ENCODE measurements around the gene KLHL12.
"Not testable (repeated sequence)": the region's sequence is repeated elsewhere in the genome, so short reads cannot be mapped to it uniquely, and the experiment has no call there.

The KLHL12 gene

DNA sequence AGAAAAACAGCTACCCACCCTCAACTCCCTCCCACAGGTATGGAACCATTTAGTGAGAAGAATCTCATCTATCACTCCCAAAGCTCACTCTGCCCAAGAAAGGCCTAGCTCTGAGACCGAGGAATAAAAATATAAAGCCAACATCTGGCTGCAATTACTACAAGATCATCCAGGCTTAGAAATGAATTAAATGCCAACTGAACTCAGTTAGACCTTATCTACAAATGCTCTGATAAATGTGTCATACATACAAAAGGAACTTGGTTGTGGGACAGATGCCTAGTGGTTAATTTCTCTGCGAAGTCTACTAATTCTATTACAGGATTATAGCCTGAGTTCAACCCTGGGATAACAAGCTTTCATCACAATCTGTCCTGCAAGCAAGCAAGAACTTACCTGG, 24.4 kb upstream of the KLHL12 start:
- no peak for DNase-seq (ENCODE audit: low read depth, low spot score)

DNA sequence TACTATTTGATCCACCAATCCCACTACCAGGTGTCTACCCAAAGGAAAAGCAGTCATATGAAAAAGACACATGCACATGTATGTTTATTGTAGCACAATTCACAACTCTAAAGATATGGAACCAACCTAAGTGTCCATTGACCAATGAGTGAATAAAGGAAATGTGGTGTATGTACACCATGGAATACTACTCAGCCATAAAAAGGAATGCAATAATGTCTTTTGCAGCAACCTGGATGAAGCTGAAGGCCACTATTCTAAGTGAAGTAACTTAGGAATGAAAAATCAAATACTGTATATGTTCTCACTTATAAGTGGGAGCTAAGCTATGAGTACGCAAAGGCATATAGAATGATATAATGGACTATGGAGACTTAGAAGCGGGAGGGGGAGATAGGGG, 18.4 kb upstream of the KLHL12 start:
- DNase-seq (ENCODE audit: low read depth, low spot score), result no peak

DNA sequence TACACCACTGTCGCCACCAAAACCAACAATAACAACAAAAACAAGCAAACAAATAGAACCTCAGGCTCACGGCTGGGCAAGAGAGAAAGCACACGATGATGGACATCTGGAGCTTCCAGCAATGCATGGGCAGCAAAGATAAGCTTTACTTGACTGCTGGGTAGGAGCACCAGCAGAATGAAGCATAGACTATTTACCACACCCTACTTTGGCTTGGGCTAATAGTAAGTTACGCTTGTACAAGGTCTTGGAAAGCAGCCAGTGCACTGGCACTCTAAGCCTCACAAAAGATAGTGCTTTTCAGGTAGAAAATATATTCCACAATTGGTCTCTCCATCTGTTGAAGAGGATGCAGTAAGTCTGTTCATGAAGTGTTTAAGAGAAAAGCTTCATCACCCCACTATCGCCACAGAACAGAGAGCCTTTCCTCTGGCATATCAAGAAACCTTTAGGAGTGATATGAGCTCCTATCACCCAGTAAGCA, 17.4 kb upstream of the KLHL12 start:
- DNase-seq (ENCODE audit: low read depth, low spot score), result no peak

DNA sequence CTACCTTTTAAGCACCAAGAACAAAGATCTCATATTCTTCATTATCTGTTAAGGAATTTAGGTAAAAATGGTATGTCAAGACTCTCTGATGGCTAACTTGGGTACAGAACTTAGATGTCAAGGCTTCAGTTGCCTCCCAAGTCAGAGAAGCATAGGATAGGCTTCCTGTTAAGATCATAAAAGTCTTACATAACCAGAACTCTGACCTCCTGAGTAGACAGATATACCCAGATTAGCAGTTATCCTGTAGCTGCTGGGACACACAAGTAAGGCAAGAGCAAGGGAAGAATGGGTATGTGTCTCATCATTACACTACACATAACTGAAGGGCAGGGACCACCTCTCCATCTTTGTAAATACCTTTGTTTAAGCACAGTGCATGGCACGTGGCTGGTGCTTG, 15.4 kb upstream of the KLHL12 start:
- no peak for DNase-seq (ENCODE audit: low read depth, low spot score)

DNA sequence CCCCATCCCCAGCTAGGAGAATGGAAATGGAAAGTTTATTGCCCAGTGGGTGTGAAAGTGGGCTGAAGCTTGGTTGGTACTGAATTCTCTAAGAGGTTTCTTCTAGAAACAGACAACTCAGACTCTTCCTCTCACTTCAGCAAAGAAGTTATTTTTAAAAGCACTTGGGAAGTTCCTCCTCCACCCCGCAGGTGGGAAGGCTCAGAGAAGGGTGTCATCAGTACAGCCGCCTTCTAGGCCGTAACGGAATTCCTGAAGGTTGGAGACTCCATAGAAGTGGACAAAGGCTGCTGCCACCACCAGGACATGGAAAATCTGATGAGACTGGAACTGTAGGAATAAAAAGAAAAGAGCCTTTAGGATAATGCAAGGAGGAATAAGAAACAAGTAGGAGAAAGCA, 14.3 kb upstream of the KLHL12 start:
- no peak for DNase-seq (ENCODE audit: low read depth, low spot score)

DNA sequence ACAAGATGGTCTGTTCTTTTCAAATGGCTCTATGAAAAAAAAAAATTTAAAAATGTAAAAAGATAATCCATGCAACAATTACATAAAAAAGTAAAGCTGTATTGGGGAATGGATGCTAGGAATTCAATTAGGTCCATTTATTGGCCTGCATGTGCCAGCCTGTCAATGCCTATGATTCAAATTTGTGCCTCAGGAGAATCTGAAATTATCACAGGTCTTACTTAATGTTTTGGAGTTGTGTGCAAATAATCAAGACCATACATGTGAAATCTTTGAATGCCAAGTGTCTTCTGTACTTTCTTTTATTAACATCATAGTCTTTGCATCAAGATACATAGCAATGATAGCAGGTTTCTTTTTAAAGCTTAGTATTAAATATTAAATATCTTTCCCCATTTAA, 13.5 kb upstream of the KLHL12 start:
- no peak for DNase-seq (ENCODE audit: low read depth, low spot score)

DNA sequence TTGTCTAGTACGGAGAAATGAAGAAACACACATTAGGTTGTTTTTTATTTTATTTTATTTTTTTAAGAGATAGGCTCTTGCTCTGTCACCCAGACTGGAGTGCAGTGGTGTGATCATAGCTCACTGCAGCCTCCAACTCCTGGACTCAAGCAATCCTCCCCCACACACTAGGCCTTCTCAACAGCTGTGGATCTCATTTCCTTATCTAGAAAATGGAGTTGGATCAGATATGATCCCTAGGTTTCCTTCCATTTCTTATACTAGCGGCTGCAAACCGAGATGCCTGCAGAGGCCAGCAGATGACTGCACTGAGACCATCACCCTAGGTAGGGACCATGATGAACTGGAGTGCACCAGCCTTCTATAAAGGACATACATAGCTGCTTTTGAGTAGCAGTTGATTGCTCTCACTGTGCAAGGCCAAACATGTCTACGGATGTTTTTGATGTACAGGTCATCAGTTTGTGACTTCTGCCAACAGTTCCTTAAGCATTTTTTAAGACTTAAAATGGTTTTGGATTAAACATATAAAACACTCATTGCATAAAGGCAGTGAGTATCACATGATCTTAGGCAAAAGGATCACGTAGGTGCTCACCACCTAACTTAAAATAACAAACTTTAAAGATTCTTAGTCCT, 11.4 kb upstream of the KLHL12 start:
- DNase-seq (ENCODE audit: low read depth, low spot score), result no peak

DNA sequence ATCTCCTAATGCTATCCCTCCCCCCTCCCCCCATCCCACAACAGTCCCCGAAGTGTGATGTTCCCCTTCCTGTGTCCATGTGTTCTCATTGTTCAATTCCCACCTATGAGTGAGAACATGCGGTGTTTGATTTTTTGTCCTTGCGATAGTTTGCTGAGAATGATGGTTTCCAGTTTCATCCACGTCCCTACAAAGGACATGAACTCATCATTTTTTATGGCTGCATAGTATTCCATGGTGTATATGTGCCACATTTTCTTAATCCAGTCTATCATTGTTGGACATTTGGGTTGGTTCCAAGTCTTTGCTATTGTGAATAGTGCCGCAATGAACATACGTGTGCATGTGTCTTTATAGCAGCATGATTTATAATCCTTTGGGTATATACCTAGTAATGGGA, 9.4 kb upstream of the KLHL12 start:
- DNase-seq (ENCODE audit: low read depth, low spot score), result not testable (repeated sequence)

DNA sequence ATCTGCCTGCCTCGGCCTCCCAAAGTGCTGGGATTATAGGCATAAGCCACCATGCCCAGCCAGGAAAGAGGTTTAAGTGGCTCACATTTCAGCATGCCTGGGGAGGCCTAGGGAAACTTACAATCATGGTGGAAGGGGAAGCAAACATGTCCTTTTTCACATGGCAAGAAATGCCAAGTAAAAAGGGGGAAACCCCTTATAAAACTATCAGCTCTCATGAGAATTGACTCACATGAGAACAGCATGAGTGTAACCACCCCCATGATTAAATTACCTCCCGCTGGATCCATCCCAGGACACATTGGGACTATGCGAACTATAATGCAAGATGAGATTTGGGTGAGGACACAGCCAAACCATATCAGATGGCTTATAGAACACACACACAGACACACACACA, 8.8 kb upstream of the KLHL12 start:
- no peak for DNase-seq (ENCODE audit: low read depth, low spot score)

DNA sequence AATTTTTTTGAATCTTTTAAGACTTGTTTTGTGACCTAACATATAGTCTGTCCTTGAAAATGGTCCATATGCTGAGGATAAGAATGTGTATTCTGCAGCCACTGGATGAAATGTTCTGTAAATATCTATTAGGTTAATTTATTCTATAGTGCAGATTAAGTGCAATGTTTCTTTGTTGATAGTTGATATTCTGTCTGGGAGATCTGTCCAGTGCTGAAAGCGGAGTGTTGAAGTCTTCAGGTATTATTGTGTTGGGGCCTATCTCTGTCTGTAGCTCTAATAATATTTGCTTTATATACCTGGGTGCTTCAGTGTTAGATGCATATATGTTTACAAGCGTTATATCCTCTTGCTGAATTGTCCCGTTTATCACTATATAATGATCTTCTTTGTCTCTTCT, 7.7 kb upstream of the KLHL12 start:
- no peak for DNase-seq (ENCODE audit: low read depth, low spot score)

DNA sequence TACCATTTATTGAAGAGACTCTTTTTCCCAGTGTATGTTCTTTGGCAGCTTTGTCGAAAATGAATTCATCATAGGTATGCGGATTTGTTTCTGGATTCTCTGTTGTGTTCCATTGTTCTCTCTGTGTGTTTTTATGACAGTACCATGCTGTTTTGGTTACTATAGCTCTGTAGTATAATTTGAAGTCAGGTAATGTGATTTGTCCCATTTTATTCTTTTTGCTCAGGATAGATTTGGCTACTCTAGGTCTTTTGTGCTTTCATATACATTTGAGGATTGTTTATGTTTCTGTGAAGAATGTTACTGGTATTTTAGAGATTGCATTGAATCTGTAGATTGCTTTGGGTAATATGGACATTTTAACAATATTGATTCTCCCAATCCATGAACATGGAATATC, 5.4 kb upstream of the KLHL12 start:
- no peak for DNase-seq (ENCODE audit: low read depth, low spot score)

DNA sequence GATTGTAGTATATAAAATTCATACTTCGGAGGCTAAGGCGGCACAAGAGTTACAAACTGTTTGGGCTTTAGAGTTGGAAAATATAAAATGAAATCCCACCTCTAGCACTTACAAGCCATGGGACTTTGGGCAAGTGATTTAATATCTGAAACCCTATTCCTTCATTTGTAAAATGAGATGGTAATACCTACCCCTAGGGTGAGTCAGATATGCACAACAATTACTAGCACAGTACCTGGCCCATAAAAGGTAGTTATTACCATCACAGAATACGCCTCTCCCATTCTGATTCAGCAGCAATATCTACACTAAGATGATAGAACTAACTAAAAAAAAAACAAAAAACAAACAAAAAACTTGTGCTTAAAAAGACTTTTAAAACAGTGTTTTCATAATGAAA, 3.5 kb downstream of the KLHL12 start:
- no peak for DNase-seq (ENCODE audit: low read depth, low spot score)

DNA sequence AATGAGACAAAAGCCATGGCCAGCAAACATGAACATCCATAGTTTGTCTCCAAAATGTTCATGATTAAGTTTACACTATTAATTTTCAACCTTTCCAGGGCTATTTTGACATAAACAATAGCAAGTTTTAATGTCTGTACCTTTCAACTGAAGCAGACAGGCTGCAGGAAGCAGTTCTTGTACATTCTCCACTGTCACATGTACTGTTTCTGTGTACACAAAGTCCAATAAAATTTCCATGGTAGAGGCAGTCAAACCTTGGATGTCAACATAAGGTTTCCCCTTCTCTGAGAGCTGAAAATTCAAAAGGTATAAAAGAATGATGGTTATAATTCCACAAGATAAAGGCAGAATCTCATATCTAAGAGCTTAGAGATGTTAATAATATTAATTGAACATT, 7.4 kb downstream of the KLHL12 start:
- no peak for DNase-seq (ENCODE audit: low read depth, low spot score)

DNA sequence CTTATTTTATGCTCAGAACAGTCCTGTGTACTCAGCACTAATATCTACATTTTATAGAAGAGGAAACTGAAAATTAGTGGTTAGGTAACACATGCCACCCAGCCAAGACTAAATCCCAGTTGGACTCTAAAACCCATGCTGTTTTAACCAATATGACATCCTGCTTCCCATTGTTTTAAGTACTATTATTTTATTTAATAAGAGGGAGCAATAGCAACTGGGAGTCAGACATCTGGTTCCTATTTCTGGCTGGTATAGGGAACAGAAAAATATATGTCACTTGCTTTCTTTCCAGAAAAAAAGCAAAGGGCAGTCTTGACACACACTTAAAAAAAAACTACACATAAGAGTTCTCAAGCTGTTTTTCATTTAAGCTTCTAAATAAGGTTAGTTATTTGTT, 11.9 kb downstream of the KLHL12 start:
- no peak for DNase-seq (ENCODE audit: low read depth, low spot score)

DNA sequence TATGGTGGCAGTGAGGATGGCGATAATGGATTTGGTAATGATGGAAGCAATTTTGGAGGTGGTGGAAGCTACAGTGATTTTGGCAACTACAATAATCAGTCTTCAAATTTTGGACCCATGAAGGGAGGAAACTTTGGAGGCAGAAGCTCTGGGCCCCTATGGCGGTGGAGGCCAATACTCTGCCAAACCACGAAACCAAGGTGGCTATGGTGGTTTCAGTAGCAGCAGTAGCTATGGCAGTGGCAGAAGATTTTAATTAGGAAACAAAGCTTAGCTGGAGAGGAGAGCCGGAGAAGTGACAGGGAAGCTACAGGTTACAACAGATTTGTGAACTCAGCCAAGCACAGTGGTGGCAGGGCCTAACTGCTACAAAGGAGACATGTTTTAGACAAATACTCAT, 14.6 kb downstream of the KLHL12 start:
- DNase-seq (ENCODE audit: low read depth, low spot score), result not testable (repeated sequence)

DNA sequence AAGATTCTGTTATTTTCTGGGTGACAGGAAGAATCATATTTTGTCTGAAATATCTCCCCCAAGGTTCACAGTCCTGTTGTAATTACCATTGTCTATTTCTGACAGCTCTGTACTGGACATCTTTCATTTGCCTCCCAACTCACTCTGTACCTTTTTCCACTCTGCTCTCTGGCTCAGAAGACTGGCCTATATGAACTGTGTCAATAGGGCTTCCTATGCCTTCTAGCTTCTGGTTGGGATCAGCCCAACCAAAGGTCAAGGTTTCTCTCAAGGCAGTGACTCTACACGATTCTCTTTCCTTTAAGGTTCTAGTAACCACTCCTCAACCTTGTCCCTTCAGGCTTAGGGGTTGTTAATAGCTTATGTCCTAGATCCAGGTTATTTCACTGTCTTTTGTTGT, 17.5 kb downstream of the KLHL12 start:
- DNase-seq (ENCODE audit: low read depth, low spot score), result no peak

DNA sequence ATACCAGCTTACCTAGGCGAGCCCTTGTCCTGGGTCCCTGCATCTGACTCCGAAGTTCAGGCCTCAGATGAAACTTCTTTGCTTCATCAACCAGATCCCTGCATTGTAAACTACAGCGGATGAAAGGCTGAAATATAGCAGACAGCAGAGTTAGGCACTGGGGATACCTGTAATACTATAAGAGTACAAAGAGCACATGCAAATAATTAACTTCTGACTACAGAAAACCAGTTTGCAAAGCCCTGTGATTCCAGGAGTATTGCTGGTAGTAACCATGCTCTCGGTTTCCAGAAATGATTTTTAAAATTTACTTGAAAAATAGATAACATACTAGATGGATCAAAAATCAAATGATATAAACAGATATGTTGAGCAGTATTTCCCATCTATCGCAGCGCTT, 18.0 kb downstream of the KLHL12 start:
- no peak for DNase-seq (ENCODE audit: low read depth, low spot score)

DNA sequence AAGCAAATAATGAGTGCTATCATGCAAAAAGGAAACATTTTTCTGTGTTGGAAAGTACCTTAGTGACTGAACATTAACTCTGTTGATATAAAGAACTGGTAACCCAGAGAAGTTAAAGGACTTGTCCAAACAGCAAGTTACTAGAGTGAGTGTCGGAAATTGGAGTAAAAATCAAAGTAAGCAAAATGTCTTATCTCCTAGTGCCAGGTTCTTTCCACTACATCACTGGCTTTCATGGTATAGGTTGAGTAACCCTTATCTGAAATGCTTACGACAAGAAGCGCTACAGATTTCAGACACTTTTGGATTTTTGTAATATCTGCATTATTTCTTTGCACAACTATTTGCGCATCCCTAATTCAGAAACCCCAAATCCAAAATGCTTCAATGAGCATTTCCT, 21.7 kb downstream of the KLHL12 start:
- DNase-seq (ENCODE audit: low read depth, low spot score), result no peak

DNA sequence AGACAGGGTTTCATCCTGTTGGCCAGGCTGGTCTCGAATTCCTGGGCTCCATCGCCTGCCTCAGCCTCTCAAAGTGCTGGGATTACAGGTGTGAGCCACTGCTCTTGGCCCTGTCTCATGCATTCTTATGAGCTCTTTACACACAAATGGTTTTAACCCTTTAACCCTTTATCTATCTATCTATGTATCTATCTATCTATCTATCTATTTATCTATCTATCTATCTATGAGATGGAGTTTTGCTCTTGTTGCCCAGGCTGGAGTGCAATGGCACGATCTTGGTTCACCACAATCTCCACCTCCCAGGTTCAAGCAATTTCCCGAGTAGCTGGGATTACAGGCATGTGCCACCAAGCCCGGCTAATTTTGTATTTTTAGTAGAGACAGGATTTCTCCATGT, 23.2 kb downstream of the KLHL12 start:
- DNase-seq (ENCODE audit: low read depth, low spot score), result not testable (repeated sequence)

DNA sequence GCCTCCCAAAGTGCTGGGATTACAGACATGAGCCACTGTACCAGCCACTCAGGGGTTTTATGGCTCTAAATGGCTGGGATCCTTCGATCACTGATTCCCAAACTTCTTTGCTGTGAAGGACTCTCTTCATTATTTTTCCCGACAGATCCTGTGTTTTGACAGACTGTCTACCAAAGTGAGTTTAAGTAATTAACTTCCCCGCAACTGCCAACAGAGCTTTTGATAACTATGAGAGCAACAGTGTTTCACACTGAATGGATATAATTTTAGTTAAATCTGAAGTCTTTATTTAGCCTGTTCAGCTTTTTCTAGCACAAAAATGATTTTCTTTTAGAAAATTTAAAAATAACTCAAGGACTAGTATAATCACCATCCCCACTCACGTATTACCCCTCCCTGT, 25.5 kb downstream of the KLHL12 start:
- DNase-seq (ENCODE audit: low read depth, low spot score), result no peak

DNA sequence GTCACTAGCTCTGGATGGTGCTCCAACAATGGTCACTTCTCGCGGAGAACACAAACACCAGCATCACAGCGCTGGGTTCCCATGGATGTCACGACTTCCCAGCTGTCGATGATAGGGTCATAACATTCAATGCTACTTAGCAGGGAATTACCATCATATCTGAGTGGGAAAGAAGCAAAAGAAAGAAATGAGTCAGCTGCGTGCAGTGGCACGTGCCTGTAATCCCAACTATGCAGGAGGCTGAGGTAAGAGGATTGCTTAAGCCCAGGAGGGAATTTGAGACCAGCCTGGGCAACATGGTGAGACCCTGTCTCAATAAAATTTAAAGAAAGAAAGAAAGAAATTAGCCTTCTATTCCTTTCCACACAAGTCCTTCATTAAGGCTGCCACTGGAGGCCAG, 34.5 kb downstream of the KLHL12 start:
- DNase-seq (ENCODE audit: low read depth, low spot score), result no peak

DNA sequence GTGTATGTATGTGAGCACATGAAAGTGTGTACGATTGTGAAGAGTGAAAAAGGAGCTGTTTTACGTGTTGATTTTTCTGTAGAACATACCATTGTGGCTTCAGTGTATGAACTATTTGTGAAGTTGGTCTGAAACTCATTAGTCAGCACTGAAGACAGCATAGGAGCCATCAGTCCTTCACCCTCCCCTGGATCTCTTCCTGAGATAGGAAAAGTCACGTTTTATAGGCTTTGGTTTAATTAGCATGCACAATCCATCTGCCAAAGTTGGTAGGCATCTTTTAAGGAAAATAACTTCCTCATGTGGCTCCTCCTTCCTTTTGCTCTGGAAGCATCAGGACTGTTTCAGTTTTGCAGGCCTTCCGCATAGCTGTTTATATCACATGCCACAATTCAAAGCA, 36.6 kb downstream of the KLHL12 start:
- DNase-seq (ENCODE audit: low read depth, low spot score), result no peak

DNA sequence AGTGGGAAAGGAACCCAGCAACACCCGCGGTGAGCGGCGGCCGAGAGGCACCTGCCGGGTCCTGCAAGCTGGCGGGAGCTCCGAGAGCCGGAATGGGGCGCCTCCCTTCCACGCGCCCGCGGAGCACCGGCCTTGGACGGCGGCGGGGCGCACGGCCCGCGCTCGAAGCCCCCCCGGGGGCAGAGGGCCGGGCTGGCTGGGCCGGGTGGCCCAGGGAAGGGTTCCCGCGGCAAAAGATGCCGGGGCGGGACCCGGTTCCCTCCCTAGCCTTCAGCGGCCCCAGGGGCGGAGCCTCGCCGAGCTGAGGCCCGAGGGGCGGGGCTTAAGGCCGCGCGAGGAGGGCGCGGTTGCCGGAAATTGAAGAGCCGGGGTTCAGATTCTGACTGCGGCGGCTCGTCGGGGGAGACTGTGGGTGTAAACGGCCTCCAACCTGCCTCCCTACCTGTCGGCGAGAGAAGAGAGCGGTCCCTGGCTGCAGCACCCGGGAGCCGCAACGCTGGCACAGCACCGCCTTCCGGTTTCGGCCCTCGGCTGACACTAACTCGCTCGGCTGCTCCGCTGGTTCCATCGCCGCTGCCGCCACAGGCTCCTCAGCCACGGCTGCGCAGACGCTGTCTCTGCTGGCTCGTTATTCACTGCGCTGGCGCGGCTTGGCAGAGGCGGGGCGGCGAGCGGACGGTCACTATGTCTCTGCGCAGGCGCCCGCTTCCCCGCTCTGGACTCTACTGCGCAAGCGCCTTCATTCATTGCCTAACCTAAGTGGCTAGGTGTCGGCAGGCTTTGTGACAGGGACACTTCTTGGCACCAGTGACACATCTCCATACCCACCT, 38.3 kb downstream of the KLHL12 start, which contains the start of gene RABIF:
Gene RABIF (minus strand): TSS at position 619 of the 830 bp plus-strand sequence. CDS start 51 bp downstream, at position 568.
- peak; percentile 90 for DNase-seq (ENCODE audit: low read depth, low spot score)
